ENCODE results near the gene PIP4K2A. TPM values are rescaled to one million over a fixed set of nuclear protein-coding genes. Genes with fewer than 3 reads are reported as not detected.

PIP4K2A gene
- total RNA-seq, 2 donors from 2014 or later: 42.6 to 58.6 TPM

DNA sequence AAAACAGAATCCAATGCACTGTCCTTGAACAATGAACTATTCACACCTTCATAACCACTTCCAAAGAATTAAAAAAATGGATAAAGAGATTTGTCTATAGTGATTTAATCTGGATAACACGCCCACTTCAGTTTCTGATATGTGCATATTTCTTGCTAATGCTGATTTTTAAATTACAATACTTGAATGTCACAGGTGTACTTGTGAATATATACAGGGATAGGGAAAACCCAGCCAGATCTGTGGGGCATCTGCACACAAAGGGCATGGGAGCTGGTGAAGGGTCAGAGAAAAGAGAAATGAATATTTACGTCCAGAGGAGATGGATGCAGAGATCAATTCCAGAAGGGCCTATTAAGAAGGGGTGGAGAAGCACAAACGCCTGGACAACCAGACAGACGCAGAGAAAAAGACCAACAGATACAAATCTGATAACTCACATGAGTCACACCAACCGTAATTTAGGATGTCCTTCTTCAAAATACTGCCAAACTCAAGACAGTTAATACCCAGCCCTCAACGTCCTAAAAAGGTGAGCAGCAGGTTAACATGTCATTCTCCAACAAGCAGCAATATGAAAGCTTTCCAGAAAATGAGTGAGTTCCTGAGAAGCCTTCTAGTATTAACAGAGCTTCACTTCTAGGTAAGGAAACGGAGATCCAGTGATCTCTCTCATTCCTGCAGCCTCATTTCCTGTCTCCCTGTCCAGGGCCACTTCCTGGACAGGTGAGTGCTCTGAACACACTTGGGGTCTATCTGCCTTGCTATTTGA is 41.9 kb downstream of the PIP4K2A start:
- Histone ChIP-seq H3K9me3 (no peaks in the 10 kb centered on the region), H3K27ac (no peak overlapping the region), H3K4me3 (no peak overlapping the region), H3K4me1 (ENCODE audit: control insufficient read depth in 1 of 2, low read depth in 2 of 2) (peaks cover 18 to 59% of the 10 kb centered on the region in 2 donors), H3K36me3 (no peaks in the 10 kb centered on the region), H3K27me3 (replicated peaks; ENCODE audit: insufficient read depth) (no peaks in the 10 kb centered on the region)
- DNase-seq (ENCODE audit: low spot score) (no peak), ATAC-seq (ENCODE audit: insufficient number of reproducible peaks, low FRiP score, low read depth) (no peak)
- TF ChIP-seq, protein P1, sequence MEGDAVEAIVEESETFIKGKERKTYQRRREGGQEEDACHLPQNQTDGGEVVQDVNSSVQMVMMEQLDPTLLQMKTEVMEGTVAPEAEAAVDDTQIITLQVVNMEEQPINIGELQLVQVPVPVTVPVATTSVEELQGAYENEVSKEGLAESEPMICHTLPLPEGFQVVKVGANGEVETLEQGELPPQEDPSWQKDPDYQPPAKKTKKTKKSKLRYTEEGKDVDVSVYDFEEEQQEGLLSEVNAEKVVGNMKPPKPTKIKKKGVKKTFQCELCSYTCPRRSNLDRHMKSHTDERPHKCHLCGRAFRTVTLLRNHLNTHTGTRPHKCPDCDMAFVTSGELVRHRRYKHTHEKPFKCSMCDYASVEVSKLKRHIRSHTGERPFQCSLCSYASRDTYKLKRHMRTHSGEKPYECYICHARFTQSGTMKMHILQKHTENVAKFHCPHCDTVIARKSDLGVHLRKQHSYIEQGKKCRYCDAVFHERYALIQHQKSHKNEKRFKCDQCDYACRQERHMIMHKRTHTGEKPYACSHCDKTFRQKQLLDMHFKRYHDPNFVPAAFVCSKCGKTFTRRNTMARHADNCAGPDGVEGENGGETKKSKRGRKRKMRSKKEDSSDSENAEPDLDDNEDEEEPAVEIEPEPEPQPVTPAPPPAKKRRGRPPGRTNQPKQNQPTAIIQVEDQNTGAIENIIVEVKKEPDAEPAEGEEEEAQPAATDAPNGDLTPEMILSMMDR (IDR thresholded peaks at IDR 0.05): no peak

DNA sequence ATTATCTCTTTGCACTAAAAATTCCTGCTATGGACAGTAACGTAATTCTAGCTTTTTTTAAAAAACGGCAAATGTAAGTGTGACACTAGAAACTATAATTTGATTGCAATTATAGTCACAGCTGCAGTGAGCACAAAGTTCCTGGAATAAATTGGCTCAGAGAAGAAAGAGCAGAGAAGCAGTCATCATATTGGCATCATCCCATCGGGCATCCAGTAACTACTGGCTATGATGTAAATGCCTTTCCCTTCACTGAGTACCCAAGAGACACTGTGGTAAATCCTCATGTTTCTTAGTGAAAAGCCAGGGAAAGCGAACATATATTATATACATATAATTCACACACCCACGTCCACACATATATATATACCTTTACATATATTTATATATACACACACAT is 43.6 kb downstream of the PIP4K2A start:
- Histone ChIP-seq H3K4me3 (no peak overlapping the region), H3K9me3 (no peaks in the 10 kb centered on the region), H3K27me3 (replicated peaks; ENCODE audit: insufficient read depth) (no peaks in the 10 kb centered on the region), H3K27ac (no peak overlapping the region), H3K4me1 (ENCODE audit: control insufficient read depth in 1 of 2, low read depth in 2 of 2) (peaks cover 29 to 66% of the 10 kb centered on the region in 2 donors), H3K36me3 (no peaks in the 10 kb centered on the region)
- no peak for DNase-seq (ENCODE audit: low spot score)
- ATAC-seq (ENCODE audit: insufficient number of reproducible peaks, low FRiP score, low read depth): no peak
- TF ChIP-seq, protein P1 (IDR thresholded peaks at IDR 0.05): no peak

DNA sequence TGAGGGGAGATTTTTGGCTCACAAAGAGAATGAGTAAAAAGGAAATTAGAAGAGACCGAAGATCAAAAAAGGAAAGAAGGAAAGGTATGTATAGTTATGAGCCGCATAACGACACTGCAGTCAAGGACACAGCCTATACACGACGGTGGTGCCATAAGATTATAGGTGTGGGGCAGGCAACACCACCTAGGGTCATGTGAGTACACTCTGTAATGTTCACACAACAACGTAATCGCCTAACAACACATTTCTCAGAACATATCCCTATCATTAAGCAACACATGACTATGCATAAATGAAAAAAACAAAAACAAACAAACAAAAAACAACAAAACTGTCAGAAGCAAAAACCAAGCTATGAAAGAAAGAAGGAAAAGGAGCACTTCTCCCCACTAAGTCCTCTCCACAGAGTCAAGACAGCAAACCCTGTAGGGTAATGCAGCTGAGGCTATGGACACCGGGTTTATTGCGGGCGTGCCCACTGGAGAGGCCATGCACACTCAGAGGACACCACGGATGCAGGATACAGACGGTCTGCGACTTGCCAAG is 45.1 kb downstream of the PIP4K2A start:
- DNase-seq (ENCODE audit: low spot score): no peak
- ATAC-seq (ENCODE audit: insufficient number of reproducible peaks, low FRiP score, low read depth): no peak
- Histone ChIP-seq H3K4me1 (ENCODE audit: control insufficient read depth in 1 of 2, low read depth in 2 of 2) (peaks cover 23 to 56% of the 10 kb centered on the region in 2 donors), H3K27me3 (replicated peaks; ENCODE audit: insufficient read depth) (no peaks in the 10 kb centered on the region), H3K27ac (no peak overlapping the region), H3K36me3 (no peaks in the 10 kb centered on the region), H3K4me3 (no peak overlapping the region), H3K9me3 (no peaks in the 10 kb centered on the region)
- TF ChIP-seq, protein P1 (IDR thresholded peaks at IDR 0.05): no peak

DNA sequence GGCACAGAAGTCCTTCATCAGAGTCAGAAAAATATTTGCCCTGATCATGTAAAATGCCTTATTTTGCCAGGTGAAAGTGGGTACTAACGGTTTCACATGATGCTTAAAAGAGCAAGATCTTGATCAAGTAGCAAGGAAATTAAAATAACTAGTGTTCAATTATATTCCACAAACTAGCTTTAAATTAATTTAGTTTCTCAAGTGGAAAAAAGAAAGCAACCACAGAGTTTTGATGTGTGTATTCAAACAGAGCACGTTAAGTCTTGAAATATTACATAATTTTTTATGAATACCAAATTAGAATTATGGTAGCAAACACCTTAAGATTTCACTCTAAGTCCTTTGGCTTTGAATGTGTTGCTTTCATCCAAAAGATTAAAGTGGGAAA is 47.3 kb downstream of the PIP4K2A start:
- ATAC-seq (ENCODE audit: insufficient number of reproducible peaks, low FRiP score, low read depth): no peak
- TF ChIP-seq, protein P1 (IDR thresholded peaks at IDR 0.05): no peak
- no peaks in the 10 kb centered on the region for H3K9me3 ChIP-seq
- H3K36me3 ChIP-seq: no peaks in the 10 kb centered on the region
- no peak for DNase-seq (ENCODE audit: low spot score)
- H3K4me3 ChIP-seq: no peak overlapping the region
- H3K27me3 ChIP-seq (replicated peaks; ENCODE audit: insufficient read depth): no peaks in the 10 kb centered on the region
- no peak overlapping the region for H3K27ac ChIP-seq
- peaks cover 19 to 47% of the 10 kb centered on the region in 2 donors for H3K4me1 ChIP-seq (ENCODE audit: control insufficient read depth in 1 of 2, low read depth in 2 of 2)

DNA sequence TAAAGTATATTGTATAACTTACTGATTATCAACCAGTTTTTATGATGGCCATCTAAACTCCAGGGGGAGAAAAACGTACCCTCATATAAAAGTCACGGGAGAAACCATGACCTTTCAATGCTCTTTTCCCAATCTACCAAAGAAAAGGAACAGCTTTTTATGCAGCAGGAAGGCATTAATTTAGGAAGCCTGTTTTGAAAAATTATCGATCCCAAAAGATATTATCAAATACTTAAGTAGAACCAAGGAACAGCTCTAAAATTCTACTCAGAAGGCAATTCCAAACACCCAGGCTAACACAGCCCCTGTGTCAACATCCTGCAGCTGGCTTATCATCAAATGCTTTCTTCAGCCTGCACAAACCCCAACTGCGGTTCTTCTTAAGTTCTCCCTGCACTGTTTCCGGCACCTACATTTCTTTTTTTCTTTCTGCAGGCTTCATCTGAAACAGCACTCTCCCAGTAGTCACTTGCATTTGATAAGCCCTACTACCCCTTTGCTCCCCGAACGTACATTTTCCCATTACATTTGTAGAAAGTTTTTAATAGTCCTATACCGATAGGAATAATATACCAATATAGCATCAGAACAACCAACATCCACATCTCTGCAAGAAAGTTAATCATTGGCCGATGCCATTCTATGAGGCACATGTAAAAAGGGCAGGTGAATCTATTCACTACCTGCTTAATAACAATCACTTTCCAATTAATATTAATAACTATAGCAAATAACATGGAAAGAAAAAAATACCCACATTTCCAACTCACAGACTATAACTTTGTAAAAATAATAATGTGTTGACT is 47.9 kb downstream of the PIP4K2A start:
- Histone ChIP-seq H3K4me3 (peak overlapping the region; percentile 3), H3K27me3 (replicated peaks; ENCODE audit: insufficient read depth) (no peaks in the 10 kb centered on the region), H3K9me3 (no peaks in the 10 kb centered on the region), H3K27ac (no peak overlapping the region), H3K36me3 (no peaks in the 10 kb centered on the region), H3K4me1 (ENCODE audit: control insufficient read depth in 1 of 2, low read depth in 2 of 2) (peaks cover 19 to 47% of the 10 kb centered on the region in 2 donors)
- DNase-seq (ENCODE audit: low spot score) (no peak), ATAC-seq (ENCODE audit: insufficient number of reproducible peaks, low FRiP score, low read depth) (no peak)
- TF ChIP-seq, protein P1 (IDR thresholded peaks at IDR 0.05): no peak
